HepG2 (cell line): Measurements from ENCODE around the gene P2RX2. TPM values are rescaled to one million over a fixed set of nuclear protein-coding genes. Genes with fewer than 3 reads are reported as not detected.

Experiments used
- ATAC-seq: fragments of 200-7000 bp; cut with Tn5 transposase; 3 replicates; pipeline ENCODE4 v1.9.1; 2020; ENCODE audit warnings: mild to moderate bottlenecking, moderate library complexity
- BruUV-seq: library from RNA; stranded (reverse); fragments of 400-500 nt; replicated peaks from 2 replicates; lab custom pipeline; 2021; lab: Mats Ljungman, UMichigan
- CTCF ChIA-PET: fragments of 300-600 bp; formaldehyde crosslinking; extraction: SDS; loops from one replicate; lab custom pipeline; 2021; ENCODE audit warnings: low total read pairs, inconsistent platforms, low intra/inter-chr PET ratio; lab: Yijun Ruan, JAX
- POLR2A ChIA-PET: fragments of 350-600 bp; sonication (Branson Sonifier 250); formaldehyde crosslinking; loops from one replicate; lab custom pipeline; 2020; ENCODE audit warnings: antibody characterized with exemption, inconsistent platforms; lab: Yijun Ruan, JAX
- DNase-seq: peaks from one replicate; pipeline ENCODE4 v3.0.0-alpha.2; 2015; ENCODE audit warnings: low spot score
- FAIRE-seq: peaks from 3 replicates; lab custom pipeline; 2011; peaks lifted over from hg19 to GRCh38; lab: Jason Lieb, UNC
- H2AFZ ChIP-seq: one replicate; pipeline ENCODE4 v1.6.1; 2011; ENCODE audit warnings: low read length, inconsistent platforms
- H3K27ac ChIP-seq: fragments of 300-600 bp; 3 replicates; pipeline ENCODE4 v1.8.0; 2011; ENCODE audit warnings: mixed run types, mild to moderate bottlenecking, mixed read lengths, low read length, inconsistent platforms; ENCODE audit not compliant: insufficient read depth; ENCODE audit errors: extremely low read length
- H3K27me3 ChIP-seq, 2 experiments: fragments of 200-600 bp in 1 of 2; 2 replicates in 1 of 2; 3 replicates in 1 of 2; pipeline versions ENCODE4 v1.6.0 to v1.8.0; 2011; ENCODE audit warnings: low read length in 2 of 2, mild to moderate bottlenecking in 2 of 2, moderate library complexity in 2 of 2, inconsistent platforms in 1 of 2; ENCODE audit not compliant: insufficient read depth in 2 of 2, control insufficient read depth in 1 of 2
- H3K36me3 ChIP-seq, 2 experiments: fragments of 200-600 bp in 1 of 2; replicated peaks in 1 of 2; 2 replicates in 1 of 2; 3 replicates in 1 of 2; pipeline versions ENCODE4 v1.5.1 to v1.8.0; 2011; ENCODE audit warnings: low read length in 2 of 2, inconsistent platforms in 1 of 2; ENCODE audit not compliant: insufficient read depth in 2 of 2, control insufficient read depth in 1 of 2
- H3K4me1 ChIP-seq: 2 replicates; pipeline ENCODE4 v1.5.1; 2012; ENCODE audit warnings: low read length, inconsistent platforms; ENCODE audit not compliant: insufficient read depth
- H3K4me2 ChIP-seq: 2 replicates; pipeline ENCODE4 v1.6.0; 2011; ENCODE audit warnings: low read depth, low read length, inconsistent platforms
- H3K4me3 ChIP-seq, 3 experiments: fragments of 200-600 bp in 1 of 3; sonication (generic), shearing (Covaris generic) in 1 of 3; replicated peaks in 1 of 3; 2 replicates each; pipeline ENCODE4 v1.5.1; 2011 to 2016; ENCODE audit warnings: low read length in 3 of 3, inconsistent platforms in 2 of 3, low read depth in 2 of 3, mild to moderate bottlenecking in 2 of 3, control low read depth in 1 of 3, mixed read lengths in 1 of 3; ENCODE audit not compliant: insufficient read depth in 1 of 3
- H3K79me2 ChIP-seq: one replicate; pipeline ENCODE4 v1.6.1; 2011; ENCODE audit warnings: low read length, inconsistent platforms; ENCODE audit not compliant: insufficient read depth
- H3K9ac ChIP-seq: 2 replicates; pipeline ENCODE4 v1.6.0; 2011; ENCODE audit warnings: mild to moderate bottlenecking, low read depth, low read length, inconsistent platforms; ENCODE audit not compliant: insufficient read depth
- H3K9me3 ChIP-seq: 2 replicates; pipeline ENCODE4 v1.5.1; 2012; ENCODE audit warnings: mild to moderate bottlenecking, low read length
- H4K20me1 ChIP-seq: 2 replicates; pipeline ENCODE4 v1.6.0; 2011; ENCODE audit warnings: inconsistent platforms, mild to moderate bottlenecking, low read length, moderate library complexity; ENCODE audit not compliant: insufficient read depth
- HIVEP1 ChIP-seq: sonication (generic); formaldehyde crosslinking; IDR thresholded peaks from 2 replicates; pipeline ENCODE4 v1.4.0; 2020; ENCODE audit warnings: mild to moderate bottlenecking, missing genetic modification reagents
- KLF9 ChIP-seq: IDR thresholded peaks from 2 replicates; pipeline ENCODE4 v1.6.1; 2016; ENCODE audit warnings: low read depth
- MXD1 ChIP-seq: sonication (generic); formaldehyde crosslinking; IDR thresholded peaks from 2 replicates; pipeline ENCODE4 v1.4.0; 2020; ENCODE audit warnings: mild to moderate bottlenecking, missing genetic modification reagents
- ZC3H4 ChIP-seq: sonication (generic); formaldehyde crosslinking; IDR thresholded peaks from 2 replicates; pipeline ENCODE4 v1.4.0; 2020; ENCODE audit warnings: missing genetic modification reagents, borderline replicate concordance
- ZFAT ChIP-seq: sonication (generic); formaldehyde crosslinking; conservative IDR thresholded peaks from 2 replicates; pipeline ENCODE4 v1.8.1; 2023; ENCODE audit warnings: missing genetic modification reagents, inconsistent platforms
- ZNF333 ChIP-seq: sonication (generic); formaldehyde crosslinking; IDR thresholded peaks from 2 replicates; pipeline ENCODE4 v1.4.0; 2020; ENCODE audit warnings: mild to moderate bottlenecking, missing genetic modification reagents, borderline replicate concordance
- WGBS: methylation state at CpG from one replicate; pipeline ENCODE4 v1.1.6; 2017; ENCODE audit warnings: low lambda C conversion rate; 5-methylcytosine and 5-hydroxymethylcytosine counted together
- in situ Hi-C: cut with HindIII; loops from 2 replicates; pipeline ENCODE4 v1.10.0; 2017; ENCODE audit warnings: low pct_unique_long_range_greater_than_20kb; ENCODE audit not compliant: extremely low pct_ligation_motif_present
- intact Hi-C: fragments of 100-400 bp; cut with micrococcal nuclease; formaldehyde crosslinking; loops from one replicate; pipeline ENCODE4 v1.10.0; 2022; ENCODE audit not compliant: unreplicated experiment
- polyA plus RNA-seq, 8 experiments: library from polyadenylated mRNA; depleted of rRNA in 3 of 8; stranded (reverse) in 7 of 8; unstranded in 1 of 8; fragments of >200 nt; fragmentation: Illumina TruSeq in 4 of 8; extraction: Trizol in 4 of 8; gene quantifications; 2 replicates each; pipeline versions ENCODE4 v1.2.1 to v1.2.3, GENCODE V29; 2011 to 2016; ENCODE audit warnings: low read depth in 4 of 8, missing spikeins in 1 of 8, mixed read lengths in 1 of 8; ENCODE audit not compliant: insufficient read depth in 1 of 8
- total RNA-seq, 5 experiments: library from RNA; depleted of rRNA; stranded (reverse); fragments of >200 nt; fragmentation: Illumina TruSeq; extraction: Trizol; gene quantifications; 2 replicates each; pipeline ENCODE4 v1.2.3, GENCODE V29; 2016; ENCODE audit warnings: low read depth in 1 of 5

The P2RX2 gene
- total and polyA plus RNA-seq, 2 of the 13 experiments (the other 11 are each of a cell fraction or from before 2014, with no cell fraction given), result not detected

DNA sequence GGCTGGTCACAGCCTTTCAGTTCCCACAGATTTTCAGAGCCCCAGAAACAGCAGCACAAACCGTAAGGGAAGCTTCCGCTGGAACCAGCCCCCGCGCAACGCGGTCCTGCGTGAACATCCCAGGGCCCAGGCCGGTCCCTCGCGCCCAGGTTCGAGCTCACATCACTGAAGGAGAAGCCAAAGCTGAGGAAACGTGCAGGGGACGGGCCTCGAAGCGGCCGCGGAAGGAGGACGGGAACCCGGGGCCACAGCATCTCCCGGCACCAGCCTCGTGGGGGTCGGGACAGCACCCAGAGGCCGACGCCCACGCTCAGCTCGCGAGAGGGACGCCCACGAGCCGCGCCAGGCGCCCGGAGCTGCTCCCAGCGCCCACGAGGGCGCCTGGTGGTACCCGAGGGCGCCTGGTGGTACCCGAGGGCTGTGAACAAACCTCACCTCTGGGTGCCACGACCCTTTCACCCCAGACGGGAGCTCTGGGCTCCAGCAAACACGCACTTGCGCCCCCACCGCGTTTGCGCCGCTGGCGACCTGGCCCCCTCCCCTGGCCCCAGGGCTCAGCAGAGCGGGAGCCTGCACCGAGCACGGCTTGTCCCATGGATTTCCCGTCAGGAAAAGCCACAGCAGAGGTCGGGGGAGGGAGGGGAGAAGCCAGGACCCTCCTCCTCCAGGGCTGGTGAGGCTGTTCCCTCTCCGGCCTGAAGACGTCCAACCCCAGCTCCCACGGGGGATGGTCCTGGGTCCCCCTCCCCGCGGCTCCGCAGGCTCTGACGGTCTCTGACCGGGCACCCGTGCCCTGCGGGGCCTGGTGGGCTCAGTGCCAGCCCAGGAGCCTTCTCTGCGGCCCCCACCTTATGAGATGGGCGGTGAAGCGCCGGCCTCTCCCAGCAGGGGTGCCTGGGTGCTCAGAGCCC, 15.1 kb upstream of the P2RX2 start:
- no peak overlapping the region for H2AFZ ChIP-seq
- FAIRE-seq (no peak), DNase-seq (no peak), ATAC-seq (no peak)
- H3K4me2 ChIP-seq, result no peak overlapping the region
- no peaks in the 10 kb centered on the region for H3K9me3 ChIP-seq
- no peak overlapping the region for H3K9ac ChIP-seq
- H3K36me3 ChIP-seq, result no peaks in the 10 kb centered on the region
- no TSS peak for BruUV-seq
- H3K27me3 ChIP-seq, result peaks cover 4 to 56% of the 10 kb centered on the region in 2 experiments; a peak in 4 of 5 replicates
- no peak overlapping the region for H3K4me3 ChIP-seq
- ChIA-PET POLR2A (no interaction called here), CTCF (no interaction called here)
- in situ Hi-C loops, result no loop called here
- peaks cover 63% of the 10 kb centered on the region for H3K4me1 ChIP-seq
- 0 out of 2 replicates have a peak, but pooled peaks have one; percentile 20 for TF ChIP-seq MXD1 (CRISPR knock-in tag)
- no peak for TF ChIP-seq KLF9 (CRISPR knock-in tag)
- WGBS, result 68% methylated on average over 37 of the region's 67 CpGs
- no peaks in the 10 kb centered on the region for H4K20me1 ChIP-seq
- no peaks in the 10 kb centered on the region for H3K79me2 ChIP-seq
- intact Hi-C loops, result no loop called here
- H3K27ac ChIP-seq, result no peak overlapping the region

DNA sequence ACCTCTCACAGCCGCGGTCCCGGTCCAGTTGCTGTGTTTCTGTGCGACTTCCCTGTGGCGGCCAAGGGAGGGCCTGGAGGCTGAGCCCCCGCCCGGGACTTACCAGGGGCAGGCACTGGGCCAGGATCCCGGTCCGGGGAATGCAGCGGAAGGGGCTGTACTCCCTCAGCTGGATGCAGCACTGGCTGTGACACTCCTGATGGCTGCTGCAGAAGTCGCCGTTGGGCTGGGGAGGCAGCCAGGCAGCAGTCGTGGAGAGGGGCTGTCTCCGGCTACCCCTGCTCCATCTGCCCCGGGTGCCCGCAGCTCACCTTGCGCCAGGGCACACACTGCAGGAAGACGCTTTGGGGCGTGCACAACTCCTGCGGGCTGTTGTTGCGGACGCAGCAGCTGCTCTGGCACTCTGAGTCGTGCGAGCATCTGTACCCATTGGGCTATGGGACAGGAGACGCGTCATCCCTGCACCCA, 14.4 kb upstream of the P2RX2 start:
- no peak for FAIRE-seq
- Histone ChIP-seq H3K4me1 (peaks cover 70% of the 10 kb centered on the region), H3K4me2 (no peak overlapping the region), H3K9ac (no peak overlapping the region), H3K79me2 (no peaks in the 10 kb centered on the region), H3K9me3 (no peaks in the 10 kb centered on the region), H3K4me3 (no peak overlapping the region), H2AFZ (no peak overlapping the region), H3K36me3 (no peaks in the 10 kb centered on the region), H3K27ac (no peak overlapping the region), H3K27me3 (peaks cover 4 to 56% of the 10 kb centered on the region in 2 experiments; a peak in 4 of 5 replicates), H4K20me1 (no peaks in the 10 kb centered on the region)
- ChIA-PET POLR2A (no interaction called here), CTCF (no interaction called here)
- no TSS peak for BruUV-seq
- TF ChIP-seq ZFAT (CRISPR knock-in tag) (no peak), HIVEP1 (CRISPR knock-in tag) (no peak), ZNF333 (CRISPR knock-in tag) (no peak), ZC3H4 (CRISPR knock-in tag) (no peak)
- intact Hi-C loops (no loop called here), in situ Hi-C loops (no loop called here)
- no peak for ATAC-seq
- DNase-seq, result no peak
- 20% methylated on average over 2 of the region's 26 CpGs for WGBS
